ENCODE data around the gene EFNA3. TPM values are rescaled to one million over a fixed set of nuclear protein-coding genes. Genes with fewer than 3 reads are reported as not detected.
A peak's percentile ranks its signal among the peaks of the same experiment; 100 is the strongest.

The EFNA3 gene
- polyA plus RNA-seq, 1 donor (not counting 4 experiments of a cell fraction or from before 2014, with no cell fraction given): 4.4 TPM

GRCh38 chr1:155133799-155134281 lies 55.2 kb downstream of the EFNA3 start:
- peaks cover 56% of the 10 kb centered on the region for H3K4me1 ChIP-seq (ENCODE audit: control insufficient read depth, extremely low read depth, insufficient read depth, low read length)
- TF ChIP-seq EZH2 (IDR thresholded peaks at IDR 0.05; ENCODE audit: low read length) (no peak), CTCF (optimal IDR thresholded peaks at IDR 0.05 in 1 of 3, IDR thresholded peaks at IDR 0.05 in 1 of 3, conservative IDR thresholded peaks at IDR 0.05 in 1 of 3; ENCODE audit: extremely low read depth in 1 of 3, insufficient read depth in 2 of 3, low read length in 3 of 3) (no peak)
- no peak overlapping the region for H2AFZ ChIP-seq (ENCODE audit: control insufficient read depth, low read length)
- H3K9me1 ChIP-seq (ENCODE audit: control insufficient read depth, extremely low read depth, insufficient read depth, low read length): peaks cover 5% of the 10 kb centered on the region
- peak overlapping the region; percentile 99 for H3K9ac ChIP-seq (ENCODE audit: control insufficient read depth, extremely low read depth, insufficient read depth, low read length)
- no peaks in the 10 kb centered on the region for H3K27me3 ChIP-seq (ENCODE audit: control insufficient read depth, extremely low read depth, insufficient read depth, low read length)
- H3K27ac ChIP-seq (ENCODE audit: control insufficient read depth, insufficient read depth, low read length): peak overlapping the region; percentile 100
- peaks cover 28 to 48% of the 10 kb centered on the region in 2 experiments for H3K36me3 ChIP-seq (ENCODE audit: control insufficient read depth in 2 of 2, extremely low read depth in 1 of 2, insufficient read depth in 2 of 2, low read length in 2 of 2)
- H4K20me1 ChIP-seq (ENCODE audit: control insufficient read depth, extremely low read depth, insufficient read depth, low read length): no peaks in the 10 kb centered on the region
- no peak overlapping the region for H3K4me2 ChIP-seq (ENCODE audit: control insufficient read depth, extremely low read depth, insufficient read depth, low read depth, low read length)
- dilution Hi-C loops (cut with MboI; ENCODE audit: extremely low pct_ligation_motif_present, low sequenced_read_pairs): no loop called here
- no peak overlapping the region for H3K4me3 ChIP-seq (ENCODE audit: control insufficient read depth in 2 of 3, extremely low read depth in 1 of 3, insufficient read depth in 2 of 3, low read depth in 1 of 3, low read length in 3 of 3)
- no peaks in the 10 kb centered on the region for H3K9me3 ChIP-seq (ENCODE audit: control insufficient read depth, low read depth, low read length)
- peaks cover 46% of the 10 kb centered on the region for H3K79me2 ChIP-seq (ENCODE audit: control insufficient read depth, insufficient read depth, low read length)
- no peak for FAIRE-seq
- no peak for DNase-seq (ENCODE audit: low read depth, low spot score)

- no peak for DNase-seq (ENCODE audit: low read depth, low spot score)
- Histone ChIP-seq H3K79me2 (ENCODE audit: control insufficient read depth, insufficient read depth, low read length) (peaks cover 44% of the 10 kb centered on the region), H3K9me1 (ENCODE audit: control insufficient read depth, extremely low read depth, insufficient read depth, low read length) (peaks cover 5% of the 10 kb centered on the region), H3K9ac (ENCODE audit: control insufficient read depth, extremely low read depth, insufficient read depth, low read length) (peak overlapping the region; percentile 99), H3K9me3 (ENCODE audit: control insufficient read depth, low read depth, low read length) (no peaks in the 10 kb centered on the region), H3K4me3 (ENCODE audit: control insufficient read depth in 2 of 3, extremely low read depth in 1 of 3, insufficient read depth in 2 of 3, low read depth in 1 of 3, low read length in 3 of 3) (peak overlapping the region in 1 of 3 experiments; percentile 55), H3K36me3 (ENCODE audit: control insufficient read depth in 2 of 2, extremely low read depth in 1 of 2, insufficient read depth in 2 of 2, low read length in 2 of 2) (peaks cover 28 to 49% of the 10 kb centered on the region in 2 experiments), H3K4me1 (ENCODE audit: control insufficient read depth, extremely low read depth, insufficient read depth, low read length) (peaks cover 53% of the 10 kb centered on the region), H3K4me2 (ENCODE audit: control insufficient read depth, extremely low read depth, insufficient read depth, low read depth, low read length) (peak overlapping the region; percentile 94), H3K27ac (ENCODE audit: control insufficient read depth, insufficient read depth, low read length) (peak overlapping the region; percentile 100), H2AFZ (ENCODE audit: control insufficient read depth, low read length) (no peak overlapping the region), H3K27me3 (ENCODE audit: control insufficient read depth, extremely low read depth, insufficient read depth, low read length) (no peaks in the 10 kb centered on the region), H4K20me1 (ENCODE audit: control insufficient read depth, extremely low read depth, insufficient read depth, low read length) (no peaks in the 10 kb centered on the region)
- TF ChIP-seq CTCF (optimal IDR thresholded peaks at IDR 0.05 in 1 of 3, IDR thresholded peaks at IDR 0.05 in 1 of 3, conservative IDR thresholded peaks at IDR 0.05 in 1 of 3; ENCODE audit: extremely low read depth in 1 of 3, insufficient read depth in 2 of 3, low read length in 3 of 3) (no peak), EZH2 (IDR thresholded peaks at IDR 0.05; ENCODE audit: low read length) (no peak)
- no peak for FAIRE-seq
- dilution Hi-C loops (cut with MboI; ENCODE audit: extremely low pct_ligation_motif_present, low sequenced_read_pairs): no loop called here
Observed at GRCh38 chr1:155134322-155134721, 55.7 kb downstream of the EFNA3 start.

All from keratinocyte (primary cell).